Iris pigment epithelial cell (primary cell): ENCODE measurements around the gene C17orf50.

Experiments used
- DNase-seq: peaks from one replicate; pipeline ENCODE4 v3.0.0-alpha.2; 2011; ENCODE audit warnings: low read depth

Gene C17orf50

GRCh38 chr17:35734396-35734795, 26.3 kb upstream of the C17orf50 start:
- DNase-seq, result no peak

- DNase-seq, result no peak
Measured at GRCh38 chr17:35735036-35735805, 25.5 kb upstream of the C17orf50 start.

DNA sequence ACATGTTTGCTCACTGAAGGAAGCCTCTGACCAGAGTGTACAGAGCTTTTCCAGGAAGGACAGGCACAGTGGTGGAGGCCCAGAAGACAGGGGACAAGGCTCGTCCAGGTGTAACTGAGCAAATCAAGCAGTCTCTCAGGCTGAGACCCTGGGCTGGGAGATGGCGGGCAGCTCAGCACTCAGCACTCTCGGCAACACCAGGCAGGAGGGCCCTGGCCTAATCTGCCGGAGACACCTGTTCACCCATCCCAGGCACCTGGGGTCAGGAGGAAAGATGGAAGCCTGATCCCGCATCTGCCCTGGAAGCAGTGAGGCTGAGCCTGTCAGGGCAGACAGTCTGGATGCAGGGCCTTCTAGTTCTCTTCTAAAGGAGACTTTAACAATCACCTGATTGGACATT, 24.5 kb upstream of the C17orf50 start:
- no peak for DNase-seq

DNA sequence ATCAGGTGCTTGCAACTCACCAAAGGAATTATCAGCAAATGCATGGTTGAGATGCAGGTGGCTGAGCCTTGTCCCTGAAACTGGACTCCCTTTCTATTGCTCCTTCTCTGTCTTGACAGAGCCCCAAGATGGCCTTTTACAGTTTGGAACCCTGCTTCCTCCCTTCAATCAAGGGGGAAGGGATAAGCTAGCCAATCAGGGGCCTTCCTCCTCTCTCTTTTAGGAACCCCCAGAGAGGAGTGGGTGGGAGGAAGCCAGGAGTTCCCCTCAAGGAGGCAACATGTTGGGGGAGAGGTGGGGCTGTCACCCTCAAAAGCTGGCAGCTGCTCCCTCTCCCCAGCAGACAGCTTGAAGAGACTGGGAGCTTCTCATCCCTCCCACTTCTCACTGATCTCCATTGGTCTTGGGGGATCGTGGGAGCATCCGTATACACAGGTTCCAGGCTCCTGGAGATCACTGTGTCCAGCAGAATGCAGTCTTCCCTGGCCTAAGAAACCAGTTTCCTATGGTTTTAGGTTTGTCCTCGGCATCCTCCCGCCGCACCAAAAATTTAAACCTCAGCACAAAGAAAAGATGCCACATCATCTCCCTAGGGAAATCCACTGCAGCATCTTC, 22.1 kb upstream of the C17orf50 start:
- DNase-seq, result no peak

- DNase-seq, result no peak
Measured at GRCh38 chr17:35740216-35740615, 20.5 kb upstream of the C17orf50 start.

DNA sequence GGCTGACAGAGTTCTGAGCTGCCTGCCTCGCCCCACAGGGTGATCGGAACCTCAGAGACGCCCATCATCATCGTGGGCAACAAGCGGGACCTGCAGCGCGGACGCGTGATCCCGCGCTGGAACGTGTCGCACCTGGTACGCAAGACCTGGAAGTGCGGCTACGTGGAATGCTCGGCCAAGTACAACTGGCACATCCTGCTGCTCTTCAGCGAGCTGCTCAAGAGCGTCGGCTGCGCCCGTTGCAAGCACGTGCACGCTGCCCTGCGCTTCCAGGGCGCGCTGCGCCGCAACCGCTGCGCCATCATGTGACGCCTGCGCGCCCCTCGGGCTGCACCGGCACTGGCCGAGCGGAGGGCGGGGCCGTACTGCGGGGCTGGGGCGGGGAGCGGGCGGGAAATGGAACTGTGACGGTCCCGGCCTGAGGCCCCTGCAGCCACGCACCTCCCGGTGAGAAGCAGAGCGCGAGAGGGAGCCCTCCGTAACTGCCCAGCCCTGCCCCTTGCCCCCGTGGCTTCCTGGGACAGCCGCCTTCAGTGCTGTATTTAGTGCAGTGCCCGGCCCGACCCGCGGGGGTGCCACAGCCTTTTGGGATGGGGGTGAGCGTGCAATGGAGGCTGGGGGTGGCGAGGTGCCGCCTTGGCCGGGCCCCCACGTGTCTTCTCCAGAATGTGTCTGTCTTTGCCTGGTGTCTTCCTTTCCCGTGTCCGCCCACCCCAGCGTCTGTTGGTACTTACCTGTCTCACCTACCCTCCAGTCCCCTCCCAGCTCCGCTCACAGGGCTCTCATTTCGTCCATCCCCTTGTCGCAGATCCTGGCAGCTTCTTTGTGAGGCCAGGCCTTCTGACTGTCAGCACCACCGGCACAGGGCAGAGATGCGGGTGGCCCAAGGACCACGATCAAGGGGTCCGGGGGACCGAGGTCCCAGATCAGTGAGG, 19.4 kb upstream of the C17orf50 start:
- DNase-seq, result no peak

DNA sequence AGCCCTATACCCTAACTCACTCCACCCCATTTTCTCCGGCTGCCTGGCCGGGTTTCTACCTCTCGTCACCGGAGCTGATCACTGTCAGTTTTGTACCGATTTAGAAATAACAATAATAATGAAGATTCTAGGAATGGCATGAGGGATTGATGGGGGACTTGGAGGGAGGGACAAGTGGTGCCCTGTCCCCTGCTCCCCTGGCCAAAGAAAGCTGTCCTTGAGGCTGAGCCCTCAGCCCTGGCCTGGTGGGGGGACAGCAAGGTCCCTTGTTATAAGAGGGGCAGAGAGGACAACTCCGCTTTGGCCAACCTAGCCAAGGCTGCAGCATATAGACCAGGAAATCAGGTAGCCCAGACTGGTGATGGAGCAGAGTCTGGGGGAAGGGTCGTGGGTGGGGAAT, 18.2 kb upstream of the C17orf50 start:
- no peak for DNase-seq

GRCh38 chr17:35742896-35743477, 17.7 kb upstream of the C17orf50 start:
- DNase-seq, result no peak

DNA sequence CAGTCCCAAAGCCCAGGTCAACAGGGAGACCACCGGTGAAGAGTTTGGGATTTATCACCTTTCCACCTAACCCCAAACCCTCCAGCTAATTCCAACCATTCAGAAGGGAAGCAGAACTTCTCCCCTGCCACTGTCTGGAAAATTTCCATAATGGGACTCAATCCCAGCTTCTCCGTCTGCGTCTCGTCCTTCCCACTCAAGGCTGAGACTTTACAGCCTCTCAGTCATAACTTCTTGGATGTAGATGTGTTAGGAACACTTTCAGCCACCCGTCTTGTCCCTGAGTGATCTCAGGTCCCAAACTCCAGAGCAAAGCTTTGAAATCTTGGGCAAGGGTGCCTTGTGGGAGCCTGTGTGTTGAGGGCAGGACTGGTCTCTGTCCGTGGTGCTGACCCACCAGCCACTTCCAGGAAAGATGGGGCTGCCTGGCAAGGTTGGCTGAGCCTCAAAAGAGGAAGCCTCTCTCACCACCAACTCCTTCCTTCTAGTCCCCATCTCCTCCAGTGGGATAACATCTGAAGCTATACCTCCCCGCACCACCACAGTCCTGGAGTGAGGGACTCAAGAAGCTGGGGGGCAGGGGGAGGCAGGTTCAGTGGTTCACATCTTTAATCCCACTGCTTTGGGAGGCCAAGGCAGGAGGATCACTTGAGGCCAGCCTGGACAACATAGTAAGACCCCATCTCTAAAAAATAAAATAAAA, 16.9 kb upstream of the C17orf50 start:
- peak; percentile 40 for DNase-seq

DNA sequence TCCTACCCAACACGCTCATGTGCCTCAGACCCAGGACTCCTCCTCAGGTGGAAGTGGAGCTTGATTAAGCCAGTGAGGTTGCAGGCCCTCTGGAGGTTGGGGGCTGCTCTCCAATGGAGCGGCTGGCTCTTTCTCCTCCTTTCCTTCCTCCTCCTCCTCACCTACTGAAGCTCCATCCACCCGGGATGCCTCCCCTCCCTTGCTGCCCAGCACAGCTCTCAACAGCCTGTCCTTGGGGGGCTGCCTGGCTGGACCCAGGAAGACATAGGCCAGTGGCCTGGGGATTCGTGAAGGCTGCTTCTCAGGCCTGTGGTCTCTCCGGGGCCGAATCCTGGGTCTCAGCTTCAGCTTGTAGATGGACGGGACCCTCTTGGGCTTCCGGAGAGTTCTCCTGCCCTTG, 15.9 kb upstream of the C17orf50 start:
- DNase-seq, result no peak

DNA sequence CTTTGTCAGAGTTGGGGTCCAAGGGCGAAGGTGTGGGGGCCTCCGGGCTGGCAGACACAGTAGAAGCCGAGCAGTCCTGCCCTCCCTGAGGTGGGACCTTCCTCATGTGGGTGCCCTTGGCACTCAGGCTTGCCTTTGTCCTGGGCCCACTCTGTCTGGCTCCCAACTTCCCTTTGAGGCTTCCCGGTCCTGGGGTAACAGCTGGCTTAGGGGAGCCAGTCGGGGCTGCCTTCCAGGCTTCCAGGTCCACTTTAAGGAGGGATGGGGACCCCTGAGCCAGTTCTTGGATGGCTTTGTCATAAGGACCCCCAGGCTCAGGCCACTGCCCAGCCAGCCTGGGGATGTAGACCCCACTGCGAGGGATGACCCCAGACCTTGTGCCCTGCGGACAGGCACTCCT, 15.4 kb upstream of the C17orf50 start:
- DNase-seq, result no peak

DNA sequence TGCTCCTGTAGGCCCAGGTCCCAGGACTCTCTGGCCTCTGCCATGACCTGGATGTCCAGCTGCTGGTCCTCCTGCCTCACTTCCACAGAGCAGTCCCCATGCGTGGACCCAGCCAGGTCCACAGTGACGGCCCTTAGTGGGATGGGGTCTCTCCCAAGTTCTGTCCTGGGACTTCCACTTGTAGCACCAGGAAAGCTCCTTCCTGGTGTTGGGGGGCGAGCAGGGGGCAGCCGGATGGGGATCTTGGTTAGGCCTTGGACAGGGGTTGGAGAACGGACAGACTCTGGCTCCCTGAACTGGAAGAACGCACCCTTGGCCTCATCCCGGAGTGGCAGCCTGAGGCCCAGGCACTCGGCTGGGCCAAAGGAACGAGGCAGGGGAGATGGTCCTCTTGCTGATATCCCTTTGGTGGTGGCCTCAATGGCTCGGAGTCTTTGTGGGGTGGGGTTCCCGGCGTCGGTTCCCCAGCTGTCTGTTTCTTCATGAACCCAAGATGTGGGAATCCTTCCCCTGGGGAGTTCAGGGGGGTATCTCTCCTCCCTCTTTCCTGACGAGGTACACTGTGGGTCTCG, 14.9 kb upstream of the C17orf50 start:
- no peak for DNase-seq

DNA sequence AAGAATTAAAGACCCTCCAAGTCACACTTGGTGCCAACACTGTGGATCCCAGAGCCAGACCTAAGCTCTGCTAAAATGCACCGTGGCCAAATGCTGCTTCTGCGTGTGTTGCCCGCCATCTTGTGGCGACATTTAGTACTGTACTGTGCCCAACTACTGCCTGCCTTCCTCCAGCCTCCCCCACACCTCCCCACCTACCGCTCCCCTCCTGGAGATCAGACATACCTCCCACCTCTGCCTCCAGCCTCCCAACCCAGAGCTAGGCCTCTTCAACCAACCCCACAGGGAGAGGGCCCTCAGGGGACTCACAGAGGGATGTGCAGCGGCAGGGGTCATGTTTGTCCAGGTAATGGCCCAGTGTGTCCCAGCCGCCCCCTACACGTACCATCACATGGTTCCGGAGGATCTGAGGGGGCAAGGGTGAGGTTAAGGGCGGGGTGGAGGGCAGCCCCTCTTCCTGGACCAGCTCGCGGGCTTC, 13.1 kb upstream of the C17orf50 start:
- DNase-seq, result peak; percentile 71

- no peak for DNase-seq
Measured at GRCh38 chr17:35748341-35748841, 12.3 kb upstream of the C17orf50 start.

DNA sequence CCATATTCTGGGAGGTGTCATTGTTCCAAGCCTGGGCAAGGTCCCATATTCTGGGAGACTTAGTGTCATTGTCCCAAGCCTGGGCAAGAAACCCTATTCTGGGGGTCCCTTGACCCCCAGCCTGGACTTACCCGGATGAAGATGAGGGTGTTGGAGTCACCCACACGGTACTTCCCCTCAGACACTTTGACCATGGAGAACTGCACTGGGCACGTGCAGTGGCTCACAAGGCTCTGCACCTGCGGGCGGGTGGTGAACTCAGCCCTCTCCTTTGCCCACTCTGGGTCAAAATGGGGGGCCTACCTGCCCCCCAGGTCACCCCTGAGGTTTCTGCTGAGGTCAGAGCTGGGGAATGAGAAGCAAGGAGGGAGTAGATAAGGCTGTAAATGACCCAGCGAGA, 11.7 kb upstream of the C17orf50 start:
- no peak for DNase-seq

DNA sequence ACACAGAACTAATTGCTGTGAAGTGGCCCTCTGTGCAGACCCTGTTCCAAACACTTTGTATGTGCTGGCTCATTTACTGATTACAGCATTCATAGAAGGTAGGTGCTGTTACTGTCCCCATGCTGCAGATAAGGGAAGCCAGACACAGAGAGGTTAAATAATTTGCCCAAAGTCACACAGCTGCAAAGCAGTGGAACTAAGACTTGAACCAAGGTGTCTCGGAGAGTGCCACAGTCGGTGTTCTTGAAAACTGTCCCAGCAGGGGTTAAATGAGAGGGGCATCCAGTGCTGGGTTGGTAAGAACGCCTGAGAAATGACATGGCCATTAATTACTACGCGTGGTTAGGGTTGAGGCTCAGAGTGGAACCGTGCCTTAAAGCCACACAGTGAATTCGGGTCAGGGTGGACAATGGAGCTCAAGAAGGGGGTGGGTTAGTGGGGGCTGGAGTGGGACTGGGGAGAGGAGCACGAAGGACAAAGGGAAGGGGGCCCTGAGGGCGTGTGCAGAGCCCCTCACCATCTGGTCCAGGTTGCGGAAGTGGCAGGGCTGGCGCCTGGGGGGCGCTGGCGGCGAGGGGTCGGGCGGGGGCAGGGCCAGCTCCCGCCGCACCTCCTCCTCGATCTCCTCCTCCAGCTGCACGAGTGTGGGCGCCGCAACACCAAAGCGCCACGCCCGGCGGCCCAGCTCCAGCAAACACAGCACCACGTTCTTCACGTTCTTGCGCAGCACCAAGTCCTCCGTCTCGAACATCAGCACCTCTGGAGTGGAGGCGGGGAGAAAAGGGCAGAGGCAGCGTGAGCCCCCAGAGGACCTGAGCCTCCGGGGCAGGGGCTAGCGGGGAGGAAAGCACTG, 10.9 kb upstream of the C17orf50 start:
- DNase-seq, result peak; percentile 57

GRCh38 chr17:35750526-35751395, 9.9 kb upstream of the C17orf50 start:
- no peak for DNase-seq

DNA sequence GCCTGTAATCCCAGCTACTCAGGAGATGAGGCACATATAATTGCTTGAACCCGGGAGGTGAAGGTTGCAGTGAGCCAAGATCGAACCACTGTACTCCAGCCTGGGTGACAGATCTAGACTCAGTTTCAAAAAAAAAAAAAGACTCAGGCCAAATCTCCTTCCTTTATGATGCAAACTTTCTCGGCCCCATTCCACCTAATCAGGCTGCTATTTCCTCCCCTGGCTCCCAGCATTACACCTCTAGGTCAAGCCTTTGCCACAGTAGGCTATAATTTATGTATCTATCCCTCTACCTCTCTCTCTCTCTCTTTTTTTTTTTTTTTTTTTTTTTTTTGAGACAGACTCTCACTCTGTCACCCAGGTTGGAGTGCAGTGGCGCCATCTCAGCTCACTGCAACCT, 9.1 kb upstream of the C17orf50 start:
- DNase-seq, result peak; percentile 44

DNA sequence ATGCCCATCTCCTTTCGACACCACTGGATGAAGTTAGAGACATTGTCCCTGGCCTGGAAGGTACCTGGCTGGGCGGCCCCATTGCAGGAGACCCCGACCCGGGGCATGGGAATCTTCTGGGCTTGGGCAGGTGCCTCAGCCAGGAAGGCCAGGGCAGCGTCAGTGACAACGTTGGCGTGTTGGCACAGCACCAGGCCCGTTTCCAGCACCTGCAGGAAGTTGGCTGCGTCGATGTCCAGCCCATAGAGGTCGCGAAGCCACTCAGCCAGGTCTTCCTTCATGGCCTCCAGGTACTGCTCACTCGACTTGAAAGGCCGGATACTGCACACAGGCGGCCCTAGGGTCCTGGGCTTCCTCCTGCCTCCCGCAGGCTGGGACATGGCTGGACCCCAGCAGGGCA, 8.2 kb upstream of the C17orf50 start:
- no peak for DNase-seq
